D721Med (cell line): Measurements from ENCODE around the gene UPF1.
"Not testable (repeated sequence)": the region's sequence is repeated elsewhere in the genome, so short reads cannot be mapped to it uniquely, and the experiment has no call there.

Experiments used
- DNase-seq: peaks from one replicate; pipeline ENCODE4 v3.0.0; 2011; ENCODE audit warnings: low spot score; ENCODE audit not compliant: insufficient read length
- FAIRE-seq: peaks from 2 replicates; lab custom pipeline; 2011; peaks lifted over from hg19 to GRCh38; lab: Jason Lieb, UNC
- TF ChIP-seq, protein P1 (sequence below): IDR thresholded peaks from 2 replicates; pipeline ENCODE4 v1.5.1; 2012; ENCODE audit warnings: mild to moderate bottlenecking, control low read depth; ENCODE audit not compliant: insufficient read depth; ENCODE audit errors: missing control alignments

Gene UPF1

GRCh38 chr19:18807861-18808331 is 23.9 kb upstream of the UPF1 start:
- FAIRE-seq = no peak
- no peak for DNase-seq
- TF ChIP-seq, protein P1, sequence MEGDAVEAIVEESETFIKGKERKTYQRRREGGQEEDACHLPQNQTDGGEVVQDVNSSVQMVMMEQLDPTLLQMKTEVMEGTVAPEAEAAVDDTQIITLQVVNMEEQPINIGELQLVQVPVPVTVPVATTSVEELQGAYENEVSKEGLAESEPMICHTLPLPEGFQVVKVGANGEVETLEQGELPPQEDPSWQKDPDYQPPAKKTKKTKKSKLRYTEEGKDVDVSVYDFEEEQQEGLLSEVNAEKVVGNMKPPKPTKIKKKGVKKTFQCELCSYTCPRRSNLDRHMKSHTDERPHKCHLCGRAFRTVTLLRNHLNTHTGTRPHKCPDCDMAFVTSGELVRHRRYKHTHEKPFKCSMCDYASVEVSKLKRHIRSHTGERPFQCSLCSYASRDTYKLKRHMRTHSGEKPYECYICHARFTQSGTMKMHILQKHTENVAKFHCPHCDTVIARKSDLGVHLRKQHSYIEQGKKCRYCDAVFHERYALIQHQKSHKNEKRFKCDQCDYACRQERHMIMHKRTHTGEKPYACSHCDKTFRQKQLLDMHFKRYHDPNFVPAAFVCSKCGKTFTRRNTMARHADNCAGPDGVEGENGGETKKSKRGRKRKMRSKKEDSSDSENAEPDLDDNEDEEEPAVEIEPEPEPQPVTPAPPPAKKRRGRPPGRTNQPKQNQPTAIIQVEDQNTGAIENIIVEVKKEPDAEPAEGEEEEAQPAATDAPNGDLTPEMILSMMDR = no peak

DNA sequence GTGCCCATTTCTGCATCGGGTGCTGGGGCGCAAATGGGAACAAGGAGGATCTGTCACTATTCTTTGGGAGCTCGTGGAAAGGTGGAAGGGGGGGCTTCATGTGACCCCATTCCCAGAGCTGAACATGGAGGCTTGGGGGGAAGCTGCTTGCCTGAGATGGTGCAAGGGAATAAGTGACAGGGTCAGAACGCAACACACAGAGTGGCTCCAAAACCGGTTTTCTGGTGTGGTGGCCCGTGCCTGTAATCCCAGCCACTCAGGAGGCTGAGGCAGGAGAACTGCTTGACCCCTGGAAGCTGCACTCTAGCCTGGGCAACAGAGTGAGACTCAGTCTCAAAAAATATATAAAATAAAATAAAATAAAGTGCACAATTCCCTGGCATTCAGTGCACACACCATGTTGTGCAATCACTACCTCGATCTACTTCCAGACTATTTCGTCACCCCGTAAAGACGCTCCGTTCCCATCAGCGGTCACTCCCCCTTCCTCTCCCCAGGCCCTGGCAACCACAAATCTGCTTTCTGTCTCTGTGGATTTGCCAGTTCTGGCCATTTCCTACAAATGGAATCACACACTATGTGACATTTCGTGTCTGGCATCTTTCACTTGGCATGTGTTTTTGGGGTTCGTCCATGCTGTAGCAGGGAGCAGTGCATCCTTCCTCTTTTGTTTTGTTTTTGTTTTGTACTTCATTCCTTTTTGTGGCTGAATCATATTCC is 22.4 kb upstream of the UPF1 start:
- DNase-seq (no peak), FAIRE-seq (no peak)
- TF ChIP-seq, protein P1 = no peak

- not testable (repeated sequence) for DNase-seq, FAIRE-seq
Measured at GRCh38 chr19:18811638-18812037, 20.1 kb upstream of the UPF1 start.

DNA sequence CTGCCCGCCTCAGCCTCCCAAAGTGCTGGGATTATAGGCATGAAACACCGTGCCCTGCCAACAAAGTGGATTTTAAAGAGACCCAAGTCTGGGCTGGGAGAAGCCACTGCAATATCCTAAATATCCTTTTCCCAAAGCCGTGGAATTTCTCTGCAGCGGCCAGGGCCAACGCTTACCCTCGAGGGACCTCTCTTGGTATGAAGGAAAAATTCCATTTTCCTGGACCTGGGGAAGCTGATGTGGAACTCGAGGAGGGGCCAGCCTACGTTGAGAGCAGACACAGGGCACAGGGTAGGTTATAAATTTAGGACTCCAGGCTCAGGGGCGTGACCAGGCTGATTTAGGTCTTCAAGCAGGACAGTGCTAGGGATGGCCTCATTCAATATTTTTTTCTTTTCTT is 17.7 kb upstream of the UPF1 start:
- no peak for FAIRE-seq
- TF ChIP-seq, protein P1 = no peak
- DNase-seq = no peak

- no peak for DNase-seq
- TF ChIP-seq, protein P1 = no peak
- no peak for FAIRE-seq
Measured at GRCh38 chr19:18815673-18816072, 16.1 kb upstream of the UPF1 start.

GRCh38 chr19:18816645-18817044 is 15.1 kb upstream of the UPF1 start:
- not testable (repeated sequence) for DNase-seq, FAIRE-seq

DNA sequence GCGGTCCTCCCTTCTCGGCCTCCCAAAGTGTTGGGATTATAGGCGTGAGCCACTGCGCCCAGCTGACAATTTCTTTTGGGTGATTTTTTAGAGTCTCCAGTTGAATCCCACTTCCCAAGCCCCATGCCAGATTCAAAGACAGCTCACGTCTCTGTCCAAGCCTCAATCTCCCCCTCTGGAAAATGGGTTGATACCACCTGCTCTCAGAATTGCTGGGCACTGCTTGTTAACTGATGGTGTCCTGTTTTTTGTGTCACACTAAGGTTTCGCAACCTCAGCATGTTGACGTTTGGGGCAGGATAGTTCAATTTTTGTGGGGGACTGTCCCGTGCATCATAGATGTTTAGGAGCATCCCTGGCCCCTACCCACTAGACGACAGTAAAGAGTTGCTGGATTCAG is 14.2 kb upstream of the UPF1 start:
- FAIRE-seq = no peak

GRCh38 chr19:18828786-18829185 is 3.0 kb upstream of the UPF1 start:
- DNase-seq (no peak), FAIRE-seq (no peak)
- TF ChIP-seq, protein P1 = no peak

More for the DNA sequence above, 14.2 kb upstream of the UPF1 start:
- TF ChIP-seq, protein P1 = no peak
- DNase-seq = no peak
